COLO668 (cell line): ENCODE data around the gene SMIM20.

Source experiments
- DNase-seq: peaks from one replicate; lab custom pipeline; 2025; ENCODE audit not compliant: unreplicated experiment; lab: John Stamatoyannopoulos, UW

Gene SMIM20

DNA sequence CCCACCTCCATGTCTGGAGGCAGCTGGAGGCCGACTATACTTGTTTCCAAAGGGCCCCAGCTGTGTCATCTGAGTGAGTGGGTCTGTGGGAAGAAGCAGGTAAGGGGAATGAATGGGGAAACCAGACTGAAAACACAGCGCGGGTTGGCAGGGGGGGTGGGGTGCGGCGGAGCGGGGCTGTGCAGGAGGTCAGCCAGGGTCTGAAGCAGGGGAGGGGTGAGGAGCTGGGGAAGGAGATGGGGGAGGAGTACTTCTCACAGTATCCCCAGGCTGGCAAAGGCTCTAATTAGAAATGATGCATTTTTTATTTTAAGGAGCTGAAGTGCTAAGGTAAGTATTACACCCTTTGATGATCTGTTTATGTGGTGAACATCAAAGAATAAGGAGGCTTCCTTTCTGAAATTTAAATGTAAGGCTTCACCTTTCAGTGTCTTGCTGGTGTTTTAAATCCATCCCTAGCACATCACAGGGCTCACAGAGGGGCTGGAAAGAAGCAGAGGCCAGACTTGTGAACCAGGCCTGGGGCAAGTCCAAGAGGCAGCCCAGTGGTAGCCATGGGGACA lies 37.5 kb downstream of the SMIM20 start:
- DNase-seq: no peak

DNA sequence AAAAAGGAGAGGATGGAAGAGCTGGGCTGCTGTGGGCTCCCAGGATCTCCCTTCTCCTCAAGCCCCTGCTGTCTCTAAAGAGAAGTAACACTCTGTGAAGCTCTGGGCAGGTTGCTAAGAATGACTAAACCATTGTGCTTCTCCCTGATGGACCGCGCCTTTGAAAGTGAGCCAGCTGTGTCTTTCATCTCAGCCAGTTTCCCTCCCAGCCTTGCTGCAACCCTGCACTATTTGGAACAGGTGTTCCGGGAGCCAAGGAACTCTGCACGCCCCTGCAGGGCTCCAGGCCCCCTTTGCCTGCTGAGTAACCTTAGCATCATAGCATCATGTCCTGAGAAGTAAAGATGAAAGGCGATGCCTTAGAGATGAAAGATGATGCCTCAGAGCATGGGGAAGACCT lies 39.7 kb downstream of the SMIM20 start:
- no peak for DNase-seq

DNA sequence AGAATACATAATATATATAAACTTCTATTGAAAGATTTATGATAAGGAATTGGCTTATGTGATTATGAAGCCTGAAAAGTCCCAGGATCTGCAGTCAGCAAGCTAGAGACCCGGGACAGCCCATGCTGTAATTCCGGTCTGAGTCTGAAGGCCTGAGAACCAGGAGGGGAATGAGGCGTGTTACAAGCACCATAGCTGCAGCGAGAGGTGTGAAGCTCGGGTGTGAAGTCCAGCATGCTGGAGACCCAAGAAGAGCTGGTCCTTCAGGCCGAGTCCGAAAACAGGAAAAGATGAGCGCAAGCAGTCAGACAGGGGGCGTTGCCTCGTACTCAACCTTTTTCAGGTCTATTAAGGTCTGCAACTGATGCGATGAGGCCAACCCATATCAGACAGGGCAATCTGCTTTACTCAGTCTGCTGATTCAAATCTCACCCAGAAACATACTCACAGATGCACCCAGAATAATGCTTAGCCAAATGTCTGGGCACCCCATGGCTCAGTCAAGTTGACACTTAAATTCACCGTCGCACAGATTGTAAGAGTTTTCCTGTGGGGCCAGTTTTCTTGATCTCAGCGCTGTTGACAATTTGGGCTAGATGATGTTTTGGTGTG lies 40.4 kb downstream of the SMIM20 start:
- DNase-seq: no peak

DNA sequence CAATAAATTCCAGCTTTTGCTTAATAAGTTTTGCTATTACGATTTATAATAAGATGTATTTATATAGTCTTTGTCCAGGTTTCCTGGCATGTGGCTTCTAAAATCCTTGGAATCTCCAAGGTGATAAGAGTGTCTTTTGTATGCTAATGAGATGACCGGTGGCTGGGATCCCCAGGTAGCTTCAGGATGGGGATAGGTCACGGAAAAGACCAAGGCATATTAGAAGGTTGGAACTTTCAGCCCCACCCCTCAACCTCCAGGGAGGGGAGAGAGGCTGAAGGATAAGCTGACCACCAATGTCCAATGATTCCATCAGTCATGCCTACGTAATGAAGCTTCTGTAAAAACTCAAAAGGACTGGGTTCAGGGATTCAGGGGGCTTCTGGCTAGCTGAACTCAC lies 41.7 kb downstream of the SMIM20 start:
- DNase-seq: no peak

DNA sequence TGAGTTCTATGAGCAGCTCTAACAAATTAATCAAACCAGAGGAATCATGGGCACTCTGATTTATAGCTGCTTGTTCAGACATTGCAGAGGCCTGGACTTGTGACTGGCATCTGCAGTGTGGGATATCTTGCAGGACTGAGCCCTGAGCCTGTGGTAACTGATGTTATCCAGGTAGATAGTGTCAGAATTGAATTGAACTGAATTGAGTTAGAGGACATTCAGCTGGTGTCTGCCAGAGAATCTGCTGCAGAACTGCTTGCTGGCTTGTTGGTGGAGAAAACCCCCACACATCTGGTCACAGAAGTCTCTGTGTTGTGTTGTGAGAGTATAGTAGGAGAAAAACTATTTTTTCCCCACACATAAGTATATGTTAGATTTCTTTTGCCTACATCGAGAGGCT lies 42.2 kb downstream of the SMIM20 start:
- DNase-seq: no peak

DNA sequence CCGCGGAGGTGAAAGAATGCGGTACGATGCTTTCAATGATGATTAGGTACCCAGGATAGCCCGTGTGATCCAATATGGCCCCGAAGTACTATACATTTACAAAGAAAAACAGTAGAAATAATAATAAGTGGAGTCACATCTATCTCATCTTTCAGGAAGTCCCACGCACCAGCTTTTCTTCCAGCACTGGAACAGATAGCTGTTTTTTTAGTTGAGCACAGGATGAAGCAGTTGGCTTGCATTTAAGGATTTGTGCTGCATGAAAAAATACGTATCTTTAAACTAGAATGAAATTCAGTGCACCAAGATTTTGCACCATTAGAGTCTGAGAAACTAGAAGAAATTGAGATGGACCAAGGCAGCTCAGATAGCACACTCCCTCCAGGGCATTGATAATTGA lies 44.1 kb downstream of the SMIM20 start:
- DNase-seq: no peak

DNA sequence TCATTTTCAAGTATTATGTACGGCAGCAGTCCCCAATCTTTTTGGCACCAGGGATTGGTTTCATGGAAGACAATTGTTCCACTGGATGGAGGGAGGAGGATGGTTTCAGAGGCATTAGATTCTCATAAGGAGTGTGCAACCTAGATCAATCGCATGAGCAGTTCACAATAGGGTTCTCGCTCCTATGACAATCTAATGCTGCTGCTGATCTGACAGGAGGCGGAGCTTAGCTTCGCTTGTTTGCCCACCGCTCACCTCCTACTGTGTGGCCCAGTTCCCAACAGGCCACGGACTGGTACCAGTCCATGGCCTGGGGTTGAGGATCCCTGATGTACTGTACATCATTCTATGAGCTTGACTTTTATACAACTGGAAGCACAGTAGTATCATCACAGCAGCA lies 48.4 kb downstream of the SMIM20 start:
- DNase-seq: no peak

DNA sequence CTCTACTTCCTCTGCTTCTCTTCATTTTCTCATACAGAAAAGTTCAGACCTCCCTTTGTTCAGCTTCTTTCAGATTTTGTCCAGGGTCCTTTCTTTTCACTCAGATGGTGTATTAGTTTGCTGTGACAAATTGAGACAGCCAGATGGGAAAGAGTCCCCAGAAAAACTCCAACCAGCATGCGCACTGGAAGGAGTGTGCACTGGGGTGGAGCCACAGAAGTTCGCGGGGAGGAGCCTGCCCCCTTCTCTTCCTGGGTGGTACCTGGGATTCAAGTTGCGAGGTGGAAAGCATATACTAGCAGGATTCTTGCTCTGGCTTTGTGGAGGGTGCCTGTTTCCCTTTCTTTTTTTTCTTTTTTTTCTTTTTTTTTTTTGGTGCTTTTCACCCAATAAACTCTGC lies 51.6 kb downstream of the SMIM20 start:
- no peak for DNase-seq

DNA sequence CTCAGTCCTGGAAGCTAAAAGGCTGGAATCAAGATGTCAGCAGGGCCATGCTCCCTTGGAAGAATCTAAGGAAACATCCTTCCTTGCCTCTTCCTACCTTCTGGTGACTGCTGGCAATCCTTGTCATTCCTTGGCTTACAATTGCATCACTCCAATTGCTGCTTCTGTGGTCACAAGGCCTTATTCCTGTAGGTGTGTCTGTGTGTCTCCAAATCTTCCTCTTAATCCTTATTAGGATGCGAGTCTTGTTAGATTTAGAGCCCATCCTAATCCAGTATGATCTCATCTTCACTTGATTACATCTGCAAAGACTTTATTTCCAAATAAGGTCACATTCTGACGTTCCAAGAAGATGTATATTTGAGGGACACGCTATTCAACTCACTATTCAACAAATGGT lies 52.2 kb downstream of the SMIM20 start:
- DNase-seq: no peak

DNA sequence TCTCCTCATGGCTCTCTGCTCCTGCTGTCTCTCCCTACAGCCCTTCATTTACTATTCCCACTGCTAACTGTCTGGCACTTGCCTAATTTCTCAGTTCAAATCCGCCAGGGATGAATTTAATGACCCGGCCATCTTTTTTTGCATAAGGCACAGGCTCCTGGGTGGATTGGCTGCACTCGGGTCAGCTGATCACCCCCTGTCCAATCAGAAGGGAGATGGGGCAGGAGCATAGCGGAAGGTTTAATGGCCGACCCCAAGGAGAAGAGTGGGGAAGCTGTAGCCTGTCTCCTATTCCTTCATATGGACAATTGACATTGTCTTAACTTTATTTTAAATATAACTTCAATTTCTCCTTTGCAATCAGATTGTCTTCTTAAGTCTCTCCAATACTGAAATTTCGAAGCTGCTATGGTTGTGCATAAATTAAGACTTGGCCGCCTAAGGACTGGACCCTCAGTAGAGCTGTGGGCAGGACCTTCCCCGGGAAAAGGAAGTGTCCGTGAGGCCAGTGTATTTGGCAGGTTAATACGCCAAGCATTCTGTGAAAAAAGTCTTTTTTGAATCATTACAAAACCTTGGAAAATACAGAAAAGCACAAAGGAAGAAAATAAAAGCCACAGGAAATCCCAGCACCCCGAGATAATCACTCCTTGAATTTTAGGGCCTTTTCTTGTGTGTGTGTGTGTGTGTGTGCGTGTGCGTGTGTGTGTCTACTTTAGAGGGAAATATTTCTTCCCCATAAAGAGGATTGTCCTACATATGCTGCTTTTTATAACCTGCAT lies 55.5 kb downstream of the SMIM20 start:
- no peak for DNase-seq

DNA sequence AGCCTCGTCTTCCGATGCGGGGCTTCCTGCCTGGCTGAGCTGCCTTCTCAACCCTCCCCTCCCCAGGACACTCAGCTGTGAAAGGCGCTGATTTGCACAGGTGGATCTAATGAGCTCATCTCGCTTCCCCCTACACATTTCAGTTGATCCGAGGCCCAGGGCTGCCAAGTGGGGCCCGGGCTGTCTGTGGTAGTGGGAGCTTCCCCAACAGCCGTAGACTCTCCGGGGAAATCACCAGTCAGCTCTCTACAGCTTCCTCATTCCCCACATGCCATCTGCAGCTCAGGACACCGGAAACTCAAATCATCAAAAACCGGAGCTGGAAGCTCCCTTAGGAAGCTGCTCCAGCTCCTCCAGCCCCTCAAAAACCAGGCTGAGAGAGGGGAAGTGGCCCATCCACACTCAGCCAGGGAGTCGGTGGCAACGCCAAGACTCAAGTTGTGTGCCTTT lies 56.2 kb downstream of the SMIM20 start:
- peak; percentile 52 for DNase-seq

DNA sequence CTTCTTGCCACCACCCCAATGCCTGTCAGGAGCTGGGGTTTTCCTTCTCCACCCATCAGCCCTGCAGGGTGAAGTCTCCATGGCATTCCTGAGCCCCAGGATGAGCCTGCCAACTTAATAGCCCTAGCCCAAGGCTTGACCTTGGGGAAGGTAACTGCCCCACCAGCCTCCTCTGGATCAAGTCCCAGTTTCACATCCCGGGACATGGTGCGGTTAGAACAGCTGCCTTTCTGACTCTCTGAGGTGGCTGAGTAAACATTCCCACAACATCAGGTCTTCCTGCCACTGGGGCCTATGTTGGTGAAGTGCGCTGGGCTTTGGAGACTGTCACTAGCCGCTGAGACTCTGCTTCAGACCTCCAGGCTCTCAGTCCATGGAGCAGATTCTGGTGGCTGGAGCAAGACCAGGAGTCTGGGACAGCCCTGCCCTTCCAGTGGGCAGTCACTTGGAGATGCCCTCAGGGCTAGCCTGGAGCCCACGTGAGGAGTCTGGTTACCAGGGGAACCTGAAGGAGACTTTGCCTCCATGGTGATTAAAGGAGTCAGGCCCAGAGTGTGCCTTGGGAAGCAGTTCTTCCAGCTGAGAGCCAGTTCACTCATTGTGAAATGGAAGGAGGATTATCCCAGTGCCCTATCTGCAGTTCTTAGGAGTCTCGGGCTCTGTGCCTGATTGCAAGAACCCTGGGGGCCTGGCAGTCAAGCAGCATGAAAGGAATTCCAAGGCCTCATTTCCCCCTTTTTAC lies 56.8 kb downstream of the SMIM20 start:
- DNase-seq: peak; percentile 66

DNA sequence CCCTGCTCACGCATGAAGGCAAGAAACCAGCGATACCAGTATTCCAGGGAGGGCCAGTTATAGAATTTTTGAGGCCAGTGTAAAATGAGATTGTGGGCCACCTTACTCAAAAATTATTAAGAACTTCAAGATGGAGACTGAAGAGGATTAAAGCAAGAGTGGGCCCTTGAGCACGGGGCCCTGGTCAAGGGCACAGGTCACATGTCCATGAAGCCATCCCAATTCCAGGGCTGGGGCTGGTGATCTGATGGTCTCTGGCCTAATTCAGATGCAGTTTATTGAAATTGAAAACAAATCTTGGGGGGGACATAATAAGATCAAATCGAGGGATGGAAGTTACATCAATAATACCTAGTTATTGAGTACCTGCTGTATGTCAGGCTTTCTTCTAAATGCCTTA lies 58.3 kb downstream of the SMIM20 start:
- no peak for DNase-seq

DNA sequence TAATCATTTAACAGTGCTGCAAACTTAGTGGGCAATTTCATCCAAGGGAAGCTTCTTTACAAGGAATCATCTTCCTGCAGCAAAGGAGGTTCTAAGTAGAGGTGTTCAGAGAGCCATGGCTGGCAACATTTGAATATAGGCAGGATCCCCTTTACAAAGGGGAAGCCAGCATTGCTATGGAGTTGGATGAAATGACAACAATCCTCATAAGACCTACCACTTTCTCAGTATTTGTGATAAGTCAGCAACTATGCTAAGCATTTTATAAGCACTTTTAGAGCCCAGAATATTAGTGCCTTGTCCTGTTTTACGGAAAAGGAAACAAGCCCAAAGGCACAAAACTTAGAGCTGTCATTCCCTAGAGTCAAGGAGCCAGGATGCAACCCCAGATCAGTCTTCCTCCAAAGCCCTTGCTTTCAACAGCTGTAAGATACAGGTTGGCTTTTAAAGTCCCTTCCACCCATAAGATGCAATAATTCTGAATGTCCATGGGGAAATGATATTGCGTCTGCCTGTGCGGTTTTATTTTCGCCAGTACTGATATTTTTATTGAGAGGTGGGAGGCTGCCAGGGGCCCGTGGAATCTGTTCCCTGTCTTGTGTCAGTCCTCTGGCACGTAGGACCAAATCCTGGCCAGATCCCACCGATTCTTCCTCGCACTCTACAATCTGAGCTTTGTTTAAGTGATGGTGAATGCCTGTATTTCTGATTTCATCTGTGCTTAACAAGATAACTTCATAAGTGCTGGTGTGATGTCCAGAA lies 59.1 kb downstream of the SMIM20 start:
- DNase-seq: no peak

DNA sequence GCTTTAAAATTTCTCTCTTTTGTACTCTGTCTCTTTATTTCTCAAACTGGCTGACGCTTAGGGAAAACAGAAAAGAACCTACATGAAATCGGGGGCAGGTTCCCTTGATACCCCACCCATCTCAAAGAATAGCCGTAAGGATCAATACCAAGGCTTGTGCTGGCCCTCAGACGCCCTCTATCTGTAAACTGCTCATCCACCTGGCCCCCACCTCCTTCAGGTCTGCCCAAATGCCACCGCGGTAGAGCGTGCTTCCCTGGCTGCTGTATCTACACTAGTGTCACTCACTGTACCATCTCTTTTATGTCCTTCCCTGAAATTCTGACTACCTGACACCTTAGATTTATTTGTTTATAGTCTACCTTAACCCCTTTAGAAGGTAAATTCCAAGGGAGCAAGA lies 62.8 kb downstream of the SMIM20 start:
- no peak for DNase-seq

DNA sequence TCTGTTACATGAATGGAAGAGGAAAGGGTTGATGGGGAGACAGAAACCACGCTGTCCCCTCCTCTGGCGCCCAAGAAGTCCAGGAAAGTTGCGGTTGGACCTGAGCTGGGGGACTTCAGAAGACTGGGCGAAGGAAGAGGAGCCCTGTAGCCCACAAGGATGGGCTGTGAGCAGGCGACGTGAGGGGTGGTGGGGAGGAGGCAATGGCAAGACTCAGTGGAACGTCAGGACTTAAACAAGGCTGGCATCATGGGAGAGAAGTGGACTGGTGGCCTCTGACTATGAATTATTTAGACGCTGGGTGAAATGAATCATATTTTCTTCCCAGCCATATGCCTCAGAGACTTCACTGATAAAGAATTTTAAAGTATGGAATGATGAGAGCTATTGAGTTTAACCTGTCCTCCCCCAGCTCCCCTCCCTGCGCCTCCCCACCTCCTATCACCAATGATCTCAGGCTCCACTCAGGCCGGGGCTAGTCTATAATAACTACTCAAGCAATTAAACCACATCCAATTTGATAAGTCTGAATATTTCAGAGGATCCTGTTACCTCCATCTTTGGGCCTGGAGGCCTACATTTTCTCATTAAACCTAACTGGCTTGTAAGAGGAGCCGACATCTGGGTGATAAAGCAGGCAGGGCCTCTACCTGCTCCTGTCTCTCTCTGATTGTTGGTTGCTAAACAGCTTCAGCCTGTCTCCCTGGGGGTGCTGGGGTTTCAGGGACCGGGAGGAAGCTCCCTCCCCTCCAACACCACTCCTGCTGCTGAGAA lies 63.6 kb downstream of the SMIM20 start:
- DNase-seq: no peak

DNA sequence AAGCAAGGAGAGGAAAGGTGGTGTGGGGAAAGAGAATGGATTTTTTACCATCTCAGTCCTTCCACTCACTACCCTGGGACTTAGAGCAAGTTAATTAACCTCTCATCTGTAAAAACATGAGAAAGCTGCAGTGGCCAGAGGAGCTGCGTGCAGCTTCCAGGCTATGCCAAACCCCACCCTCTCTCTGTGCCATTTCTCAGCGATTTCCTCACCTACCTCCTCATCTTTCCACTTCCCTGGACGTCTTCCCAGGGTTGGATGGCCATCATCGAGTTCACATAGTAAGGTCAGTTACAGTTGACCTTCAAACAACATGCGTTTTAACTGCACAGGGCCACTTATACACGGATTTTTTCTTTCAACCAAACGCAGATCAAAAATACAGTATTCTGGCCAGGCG lies 64.3 kb downstream of the SMIM20 start:
- no peak for DNase-seq
